Muscle of leg (tissue), 11 donors: ENCODE measurements around the gene HNRNPD. TPM values are rescaled to one million over a fixed set of nuclear protein-coding genes. Genes with fewer than 3 reads are reported as not detected.
"Not testable (repeated sequence)": the region's sequence is repeated elsewhere in the genome, so short reads cannot be mapped to it uniquely, and the experiment has no call there.

Source experiments
- DNase-seq: peaks from one replicate; pipeline ENCODE4 v3.0.0; 2013
- H3K27ac ChIP-seq: one replicate; pipeline ENCODE4 v1.5.1; 2013; ENCODE audit warnings: mild to moderate bottlenecking, low read length, control low read depth
- H3K27me3 ChIP-seq: one replicate; pipeline ENCODE4 v1.6.1; 2013; ENCODE audit warnings: low read length; ENCODE audit not compliant: control insufficient read depth, insufficient read depth
- H3K36me3 ChIP-seq: one replicate; pipeline ENCODE4 v1.6.1; 2013; ENCODE audit warnings: low read length; ENCODE audit not compliant: control insufficient read depth, insufficient read depth
- H3K4me1 ChIP-seq: one replicate; pipeline ENCODE4 v1.6.1; 2013; ENCODE audit warnings: low read length; ENCODE audit not compliant: control insufficient read depth, insufficient read depth
- H3K4me3 ChIP-seq: one replicate; pipeline ENCODE4 v1.5.1; 2013; ENCODE audit warnings: low read length, control low read depth
- H3K9me3 ChIP-seq: replicated peaks from 2 replicates; pipeline ENCODE4 v1.6.1; 2013; ENCODE audit warnings: low read depth, low read length; ENCODE audit not compliant: control insufficient read depth
- WGBS: methylation state at CpG from one replicate; pipeline ENCODE4 v1.1.5; 2013; ENCODE audit warnings: missing lambda C conversion rate; ENCODE audit not compliant: insufficient coverage; 5-methylcytosine and 5-hydroxymethylcytosine counted together
- polyA plus RNA-seq, 8 donors: library from polyadenylated mRNA; unstranded; fragments of 120-200 nt; gene quantifications; one replicate each; pipeline versions ENCODE4 v1.2.1 to v1.2.3, GENCODE V29; 2013; ENCODE audit warnings: inconsistent platforms in 1 of 8, low replicate concordance in 1 of 8; ENCODE audit not compliant: insufficient read length in 8 of 8, insufficient read depth in 1 of 8
- total RNA-seq: library from RNA; stranded (reverse); fragments of 120-200 nt; gene quantifications from one replicate; pipeline ENCODE4 v1.2.4, GENCODE V29; 2013

Gene HNRNPD
- total and polyA plus RNA-seq, 9 donors = 53.6 to 407 (median 308) TPM

GRCh38 chr4:82402196-82402775, 28.5 kb upstream of the HNRNPD start:
- no peak for DNase-seq
- H3K36me3 ChIP-seq = no peaks in the 10 kb centered on the region
- no peaks in the 10 kb centered on the region for H3K4me1 ChIP-seq
- H3K27me3 ChIP-seq = no peaks in the 10 kb centered on the region
- no peak overlapping the region for H3K27ac ChIP-seq
- no peaks in the 10 kb centered on the region for H3K9me3 ChIP-seq
- no peak overlapping the region for H3K4me3 ChIP-seq
- WGBS = 97% methylated on average over 12 of the region's 17 CpGs

GRCh38 chr4:82401600-82401999, 27.8 kb upstream of the HNRNPD start:
- Histone ChIP-seq H3K36me3 (no peaks in the 10 kb centered on the region), H3K27ac (no peak overlapping the region), H3K9me3 (no peaks in the 10 kb centered on the region), H3K4me3 (no peak overlapping the region), H3K4me1 (no peaks in the 10 kb centered on the region), H3K27me3 (no peaks in the 10 kb centered on the region)
- no peak for DNase-seq
- 95% methylated on average over 4 of the region's 7 CpGs for WGBS

GRCh38 chr4:82398263-82398662, 24.5 kb upstream of the HNRNPD start:
- no CpG with 5 or more reads among the region's 1 CpG for WGBS
- Histone ChIP-seq H3K9me3 (no peaks in the 10 kb centered on the region), H3K4me3 (no peak overlapping the region), H3K36me3 (no peaks in the 10 kb centered on the region), H3K27me3 (no peaks in the 10 kb centered on the region), H3K4me1 (no peaks in the 10 kb centered on the region), H3K27ac (no peak overlapping the region)
- DNase-seq = no peak

- no peak for DNase-seq
- Histone ChIP-seq H3K4me1 (no peaks in the 10 kb centered on the region), H3K27ac (no peak overlapping the region), H3K9me3 (no peaks in the 10 kb centered on the region), H3K27me3 (no peaks in the 10 kb centered on the region), H3K4me3 (no peak overlapping the region), H3K36me3 (no peaks in the 10 kb centered on the region)
- WGBS = 92% methylated on average over 3 of the region's 3 CpGs
Measured at GRCh38 chr4:82397527-82397926, 23.7 kb upstream of the HNRNPD start.

GRCh38 chr4:82394896-82395295, 21.1 kb upstream of the HNRNPD start:
- H3K27ac ChIP-seq = no peak overlapping the region
- no peak overlapping the region for H3K4me3 ChIP-seq
- no peaks in the 10 kb centered on the region for H3K4me1 ChIP-seq
- 100% methylated on average over 3 of the region's 3 CpGs for WGBS
- no peaks in the 10 kb centered on the region for H3K36me3 ChIP-seq
- no peaks in the 10 kb centered on the region for H3K27me3 ChIP-seq
- no peak for DNase-seq
- no peaks in the 10 kb centered on the region for H3K9me3 ChIP-seq

- not testable (repeated sequence) for H3K4me3 ChIP-seq, H3K27ac ChIP-seq, DNase-seq, H3K9me3 ChIP-seq, H3K27me3 ChIP-seq, H3K4me1 ChIP-seq, H3K36me3 ChIP-seq
- WGBS = 85% methylated on average over 3 of the region's 9 CpGs
Measured at GRCh38 chr4:82390061-82390460, 16.3 kb upstream of the HNRNPD start.

- H3K27ac ChIP-seq = no peak overlapping the region
- WGBS = no CpG with 5 or more reads among the region's 1 CpG
- no peaks in the 10 kb centered on the region for H3K27me3 ChIP-seq
- peaks cover 3% of the 10 kb centered on the region for H3K9me3 ChIP-seq
- no peaks in the 10 kb centered on the region for H3K4me1 ChIP-seq
- no peaks in the 10 kb centered on the region for H3K36me3 ChIP-seq
- DNase-seq = no peak
- H3K4me3 ChIP-seq = no peak overlapping the region
Measured at GRCh38 chr4:82388405-82388804, 14.6 kb upstream of the HNRNPD start.

GRCh38 chr4:82386312-82386711, 12.5 kb upstream of the HNRNPD start:
- no CpG with 5 or more reads among the region's 8 CpGs for WGBS
- not testable (repeated sequence) for DNase-seq, H3K36me3 ChIP-seq

GRCh38 chr4:82382751-82383150, 9.0 kb upstream of the HNRNPD start:
- Histone ChIP-seq H3K4me1 (no peaks in the 10 kb centered on the region), H3K27me3 (no peaks in the 10 kb centered on the region), H3K4me3 (no peak overlapping the region), H3K9me3 (peaks cover 8% of the 10 kb centered on the region), H3K27ac (no peak overlapping the region), H3K36me3 (no peaks in the 10 kb centered on the region)
- no peak for DNase-seq
- no CpG with 5 or more reads among the region's 2 CpGs for WGBS

More at GRCh38 chr4:82386312-82386711, 12.5 kb upstream of the HNRNPD start:
- not testable (repeated sequence) for H3K4me3 ChIP-seq, H3K27me3 ChIP-seq, H3K27ac ChIP-seq, H3K9me3 ChIP-seq, H3K4me1 ChIP-seq

- no peak overlapping the region for H3K4me3 ChIP-seq
- 70% methylated on average over 2 of the region's 2 CpGs for WGBS
- DNase-seq = no peak
- H3K9me3 ChIP-seq = peaks cover 8% of the 10 kb centered on the region
- H3K27me3 ChIP-seq = no peaks in the 10 kb centered on the region
- H3K36me3 ChIP-seq = peaks cover 3% of the 10 kb centered on the region
- H3K27ac ChIP-seq = no peak overlapping the region
- no peaks in the 10 kb centered on the region for H3K4me1 ChIP-seq
Measured at GRCh38 chr4:82381661-82382296, 8.0 kb upstream of the HNRNPD start.
